Measurements from ENCODE around the gene DGKB. TPM values are rescaled to one million over a fixed set of nuclear protein-coding genes. Genes with fewer than 3 reads are reported as not detected.

DGKB gene
- not detected for total RNA-seq

GRCh38 chr7:14902589-14903067, at the start of gene DGKB:
Gene DGKB (minus strand): TSS chr7:14902751.
- peaks cover 7% of the 10 kb centered on the region for H3K9me3 Mint-ChIP-seq
- ATAC-seq (no peak), DNase-seq (ENCODE audit: low spot score) (no peak)
- no peak within 1 kb of the TSS for H3K27ac Mint-ChIP-seq
- no peaks in the 10 kb centered on the region for H3K36me3 Mint-ChIP-seq
- no peak within 1 kb of the TSS for H3K4me3 Mint-ChIP-seq
- no peaks in the 10 kb centered on the region for H3K4me1 Mint-ChIP-seq (ENCODE audit: low read depth in 2 of 2)
- H3K27me3 Mint-ChIP-seq, result no peaks in the 10 kb centered on the region

DNA sequence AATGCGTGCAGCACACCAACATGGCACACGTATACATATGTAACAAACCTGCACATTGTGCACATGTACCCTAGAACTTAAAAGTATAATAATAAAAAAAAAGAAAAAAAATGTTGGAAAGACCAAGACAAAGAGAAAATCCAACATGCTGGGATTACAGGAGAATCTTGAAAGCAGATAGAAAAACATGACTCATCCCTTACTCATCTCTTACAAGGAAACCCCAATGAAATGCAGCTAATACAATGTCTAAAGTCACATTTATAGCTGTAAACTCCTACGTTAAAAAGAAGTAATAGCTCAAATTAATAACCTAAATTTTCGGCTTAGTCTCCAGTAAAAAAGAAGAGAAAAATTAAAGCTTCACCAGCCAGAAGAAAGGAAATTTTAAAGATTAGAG, 47.5 kb upstream of the DGKB start:
- no peak overlapping the region for H3K4me3 Mint-ChIP-seq
- DNase-seq (ENCODE audit: low spot score), result no peak
- H3K9me3 Mint-ChIP-seq, result peaks cover 5% of the 10 kb centered on the region

DNA sequence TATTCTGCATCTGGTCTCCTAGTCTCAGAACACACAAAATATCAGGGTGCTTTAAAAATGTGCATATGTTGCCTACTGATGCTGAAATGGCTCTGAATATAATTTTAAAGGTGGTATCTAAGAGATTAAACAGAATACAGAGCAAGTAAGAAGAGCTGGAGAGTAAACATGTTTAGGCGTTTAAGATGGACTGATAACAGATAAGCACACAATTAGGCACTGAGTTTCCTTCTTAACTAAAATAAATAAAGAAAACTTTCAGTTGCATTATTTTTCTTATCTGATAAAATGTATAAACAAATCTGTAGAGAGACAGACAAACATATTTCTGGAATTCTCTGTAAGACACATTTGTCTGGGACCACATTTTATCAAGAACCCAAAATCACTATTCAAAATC, 35.6 kb upstream of the DGKB start:
- Mint-ChIP-seq H3K36me3 (no peaks in the 10 kb centered on the region), H3K27ac (no peak overlapping the region), H3K4me3 (no peak overlapping the region), H3K27me3 (no peaks in the 10 kb centered on the region), H3K4me1 (ENCODE audit: low read depth in 2 of 2) (no peaks in the 10 kb centered on the region), H3K9me3 (peaks cover 11% of the 10 kb centered on the region)
- ATAC-seq, result no peak
- DNase-seq (ENCODE audit: low spot score), result no peak

More for the DNA sequence above, 47.5 kb upstream of the DGKB start:
- Mint-ChIP-seq H3K27ac (no peak overlapping the region), H3K27me3 (no peaks in the 10 kb centered on the region), H3K4me1 (ENCODE audit: low read depth in 2 of 2) (no peaks in the 10 kb centered on the region), H3K36me3 (no peaks in the 10 kb centered on the region)
- no peak for ATAC-seq

GRCh38 chr7:14937581-14937980, 35.0 kb upstream of the DGKB start:
- H3K9me3 Mint-ChIP-seq, result peaks cover 13% of the 10 kb centered on the region
- no peak overlapping the region for H3K4me3 Mint-ChIP-seq
- DNase-seq (ENCODE audit: low spot score) (no peak), ATAC-seq (no peak)
- no peak overlapping the region for H3K27ac Mint-ChIP-seq
- no peaks in the 10 kb centered on the region for H3K27me3 Mint-ChIP-seq
- no peaks in the 10 kb centered on the region for H3K4me1 Mint-ChIP-seq (ENCODE audit: low read depth in 2 of 2)
- no peaks in the 10 kb centered on the region for H3K36me3 Mint-ChIP-seq

- Mint-ChIP-seq H3K4me1 (ENCODE audit: low read depth in 2 of 2) (no peaks in the 10 kb centered on the region), H3K9me3 (peaks cover 17% of the 10 kb centered on the region), H3K27ac (no peak overlapping the region), H3K27me3 (no peaks in the 10 kb centered on the region), H3K4me3 (no peak overlapping the region), H3K36me3 (no peaks in the 10 kb centered on the region)
- DNase-seq (ENCODE audit: low spot score) (no peak), ATAC-seq (no peak)
Measured at GRCh38 chr7:14936554-14936953, 34.0 kb upstream of the DGKB start.

DNA sequence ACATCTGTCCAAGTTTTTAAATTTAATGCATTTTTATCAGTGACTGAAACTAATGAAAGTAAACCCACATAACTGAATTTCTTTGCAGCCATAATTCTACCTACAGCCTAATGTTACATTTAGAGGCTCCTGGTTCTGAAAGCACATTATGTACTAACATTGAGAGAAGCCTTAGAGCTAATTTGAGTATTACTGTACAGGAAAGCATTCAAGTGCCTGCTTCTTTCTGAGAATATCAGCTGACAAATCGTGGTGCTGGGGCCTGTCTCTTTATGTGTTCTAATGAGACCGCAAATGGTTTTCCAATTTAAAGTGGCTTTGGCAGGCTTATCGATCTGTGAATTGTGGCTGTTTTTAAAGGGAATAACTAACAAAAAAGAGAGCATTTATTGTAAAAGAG, 32.3 kb upstream of the DGKB start:
- no peak overlapping the region for H3K4me3 Mint-ChIP-seq
- no peaks in the 10 kb centered on the region for H3K36me3 Mint-ChIP-seq
- no peak for ATAC-seq

GRCh38 chr7:14931511-14932215, 29.1 kb upstream of the DGKB start:
- H3K27ac Mint-ChIP-seq, result no peak overlapping the region
- H3K36me3 Mint-ChIP-seq, result no peaks in the 10 kb centered on the region
- peaks cover 22% of the 10 kb centered on the region for H3K9me3 Mint-ChIP-seq
- ATAC-seq, result no peak
- no peaks in the 10 kb centered on the region for H3K4me1 Mint-ChIP-seq (ENCODE audit: low read depth in 2 of 2)
- DNase-seq (ENCODE audit: low spot score), result no peak
- H3K4me3 Mint-ChIP-seq, result no peak overlapping the region
- H3K27me3 Mint-ChIP-seq, result no peaks in the 10 kb centered on the region

More for the DNA sequence above, 32.3 kb upstream of the DGKB start:
- no peak for DNase-seq (ENCODE audit: low spot score)
- Mint-ChIP-seq H3K4me1 (ENCODE audit: low read depth in 2 of 2) (no peaks in the 10 kb centered on the region), H3K9me3 (peaks cover 20% of the 10 kb centered on the region), H3K27ac (no peak overlapping the region), H3K27me3 (no peaks in the 10 kb centered on the region)

GRCh38 chr7:14924398-14924797, 21.8 kb upstream of the DGKB start:
- ATAC-seq (no peak), DNase-seq (ENCODE audit: low spot score) (no peak)
- Mint-ChIP-seq H3K4me3 (no peak overlapping the region), H3K36me3 (no peaks in the 10 kb centered on the region), H3K27ac (no peak overlapping the region), H3K27me3 (no peaks in the 10 kb centered on the region), H3K4me1 (ENCODE audit: low read depth in 2 of 2) (no peaks in the 10 kb centered on the region), H3K9me3 (peaks cover 14% of the 10 kb centered on the region)

DNA sequence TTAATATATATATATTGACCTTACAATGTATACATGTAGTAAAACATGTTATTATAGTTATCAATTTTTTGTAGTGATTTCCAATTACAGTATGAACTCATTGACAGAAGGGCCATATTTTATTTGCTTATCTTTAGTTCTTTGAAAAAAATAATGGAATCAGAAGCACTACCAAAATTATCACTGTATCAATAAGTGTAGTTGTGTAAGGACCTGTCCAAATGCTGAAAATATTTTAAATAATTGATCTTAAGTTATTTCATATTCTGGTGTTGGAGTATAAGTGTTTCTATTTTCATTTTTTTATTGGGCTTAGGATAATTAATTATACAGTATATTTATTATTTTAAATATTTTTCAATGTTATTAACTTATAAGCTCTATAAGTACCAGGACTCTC, 8.5 kb upstream of the DGKB start:
- ATAC-seq (no peak), DNase-seq (ENCODE audit: low spot score) (no peak)
- Mint-ChIP-seq H3K36me3 (peaks cover 10% of the 10 kb centered on the region), H3K27me3 (no peaks in the 10 kb centered on the region), H3K4me3 (no peak overlapping the region), H3K27ac (no peak overlapping the region), H3K4me1 (ENCODE audit: low read depth in 2 of 2) (no peaks in the 10 kb centered on the region), H3K9me3 (peaks cover 19% of the 10 kb centered on the region)

GRCh38 chr7:14908697-14909096, 6.1 kb upstream of the DGKB start:
- Mint-ChIP-seq H3K9me3 (peaks cover 13% of the 10 kb centered on the region), H3K4me1 (ENCODE audit: low read depth in 2 of 2) (no peaks in the 10 kb centered on the region), H3K27me3 (no peaks in the 10 kb centered on the region), H3K36me3 (peaks cover 8% of the 10 kb centered on the region), H3K27ac (no peak overlapping the region), H3K4me3 (no peak overlapping the region)
- DNase-seq (ENCODE audit: low spot score) (no peak), ATAC-seq (no peak)

DNA sequence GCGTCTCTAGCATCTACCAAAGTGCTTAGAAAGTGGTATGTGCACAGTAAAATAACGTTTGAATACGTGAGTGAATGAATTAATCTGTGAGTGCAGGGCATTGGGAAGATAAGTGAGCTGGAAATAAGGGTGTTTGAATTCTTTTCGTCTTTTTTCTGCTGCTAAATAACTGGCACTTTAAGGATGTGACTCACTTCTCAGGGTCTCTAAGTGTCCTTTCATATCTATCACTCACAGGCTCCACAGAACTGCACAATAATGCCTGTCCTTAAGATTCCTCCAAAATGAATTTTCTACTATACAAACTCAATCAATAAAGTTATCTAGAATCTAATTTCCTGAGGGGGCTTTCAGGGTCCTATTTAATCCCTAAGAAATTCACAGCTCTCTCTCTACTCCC, 3.2 kb upstream of the DGKB start:
- H3K4me3 Mint-ChIP-seq, result no peak overlapping the region
- no peak overlapping the region for H3K27ac Mint-ChIP-seq
- H3K9me3 Mint-ChIP-seq, result peaks cover 4% of the 10 kb centered on the region
- DNase-seq (ENCODE audit: low spot score), result no peak
- no peaks in the 10 kb centered on the region for H3K27me3 Mint-ChIP-seq
- no peaks in the 10 kb centered on the region for H3K4me1 Mint-ChIP-seq (ENCODE audit: low read depth in 2 of 2)
- H3K36me3 Mint-ChIP-seq, result no peaks in the 10 kb centered on the region
- no peak for ATAC-seq

DNA sequence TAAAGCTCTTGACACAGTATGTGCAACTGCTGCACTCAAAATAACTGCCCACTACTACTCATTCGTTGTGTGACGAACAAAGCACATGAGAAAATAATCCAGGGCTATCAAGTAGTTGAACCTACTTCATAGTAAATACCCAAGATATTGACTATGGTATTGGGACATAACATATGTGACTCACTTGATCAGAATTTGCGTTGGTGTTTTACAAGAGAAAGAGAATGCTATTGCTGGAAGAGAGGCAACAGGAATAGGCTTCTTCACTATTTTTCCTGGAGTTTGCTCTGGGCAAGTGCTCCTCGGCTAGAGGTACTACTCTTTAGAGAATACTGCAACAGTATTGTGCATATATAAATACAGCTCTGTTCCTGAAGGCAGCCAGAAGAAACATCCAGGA, 2.5 kb downstream of the DGKB start:
- H3K27me3 Mint-ChIP-seq, result no peaks in the 10 kb centered on the region
- no peak overlapping the region for H3K27ac Mint-ChIP-seq
- peaks cover 4% of the 10 kb centered on the region for H3K9me3 Mint-ChIP-seq
- DNase-seq (ENCODE audit: low spot score), result no peak
- H3K36me3 Mint-ChIP-seq, result no peaks in the 10 kb centered on the region
- H3K4me3 Mint-ChIP-seq, result no peak overlapping the region
- no peaks in the 10 kb centered on the region for H3K4me1 Mint-ChIP-seq (ENCODE audit: low read depth in 2 of 2)
- no peak for ATAC-seq

GRCh38 chr7:14899030-14899429, 3.5 kb downstream of the DGKB start:
- Mint-ChIP-seq H3K27me3 (no peaks in the 10 kb centered on the region), H3K27ac (no peak overlapping the region), H3K4me3 (no peak overlapping the region), H3K9me3 (peaks cover 4% of the 10 kb centered on the region), H3K4me1 (ENCODE audit: low read depth in 2 of 2) (no peaks in the 10 kb centered on the region), H3K36me3 (no peaks in the 10 kb centered on the region)
- ATAC-seq (no peak), DNase-seq (ENCODE audit: low spot score) (no peak)

DNA sequence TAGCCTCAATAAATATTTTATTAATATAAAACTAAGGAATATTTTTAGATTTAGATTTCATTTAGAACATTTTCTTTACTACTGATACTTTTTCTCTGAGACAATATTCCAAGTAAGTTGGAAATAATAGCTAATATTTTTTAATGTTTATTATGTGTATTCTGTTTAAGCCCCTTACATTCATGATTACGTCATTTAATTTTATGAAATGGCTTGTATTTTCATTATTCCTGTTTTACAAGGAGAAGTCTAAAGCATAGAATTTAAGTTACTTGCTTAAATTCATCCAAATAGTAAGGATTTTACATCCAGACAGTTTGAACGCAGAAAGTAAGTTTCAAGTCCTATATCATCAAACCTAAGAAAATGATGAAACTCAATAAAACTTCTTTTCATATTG, 6.1 kb downstream of the DGKB start:
- H3K27me3 Mint-ChIP-seq, result no peaks in the 10 kb centered on the region
- ATAC-seq, result no peak
- H3K36me3 Mint-ChIP-seq, result no peaks in the 10 kb centered on the region
- no peaks in the 10 kb centered on the region for H3K4me1 Mint-ChIP-seq (ENCODE audit: low read depth in 2 of 2)
- peaks cover 17% of the 10 kb centered on the region for H3K9me3 Mint-ChIP-seq
- DNase-seq (ENCODE audit: low spot score), result no peak
- no peak overlapping the region for H3K27ac Mint-ChIP-seq
- H3K4me3 Mint-ChIP-seq, result no peak overlapping the region

- Mint-ChIP-seq H3K36me3 (no peaks in the 10 kb centered on the region), H3K27ac (no peak overlapping the region), H3K4me1 (ENCODE audit: low read depth in 2 of 2) (no peaks in the 10 kb centered on the region), H3K4me3 (no peak overlapping the region), H3K27me3 (no peaks in the 10 kb centered on the region), H3K9me3 (peaks cover 21% of the 10 kb centered on the region)
- ATAC-seq (no peak), DNase-seq (ENCODE audit: low spot score) (no peak)
Measured at GRCh38 chr7:14894826-14895225, 7.7 kb downstream of the DGKB start.
